ENCODE results near the gene CPNE6.
A peak's percentile ranks its signal among the peaks of the same experiment; 100 is the strongest.
"Not testable (repeated sequence)": the region's sequence is repeated elsewhere in the genome, so short reads cannot be mapped to it uniquely, and the experiment has no call there.

Gene CPNE6

DNA sequence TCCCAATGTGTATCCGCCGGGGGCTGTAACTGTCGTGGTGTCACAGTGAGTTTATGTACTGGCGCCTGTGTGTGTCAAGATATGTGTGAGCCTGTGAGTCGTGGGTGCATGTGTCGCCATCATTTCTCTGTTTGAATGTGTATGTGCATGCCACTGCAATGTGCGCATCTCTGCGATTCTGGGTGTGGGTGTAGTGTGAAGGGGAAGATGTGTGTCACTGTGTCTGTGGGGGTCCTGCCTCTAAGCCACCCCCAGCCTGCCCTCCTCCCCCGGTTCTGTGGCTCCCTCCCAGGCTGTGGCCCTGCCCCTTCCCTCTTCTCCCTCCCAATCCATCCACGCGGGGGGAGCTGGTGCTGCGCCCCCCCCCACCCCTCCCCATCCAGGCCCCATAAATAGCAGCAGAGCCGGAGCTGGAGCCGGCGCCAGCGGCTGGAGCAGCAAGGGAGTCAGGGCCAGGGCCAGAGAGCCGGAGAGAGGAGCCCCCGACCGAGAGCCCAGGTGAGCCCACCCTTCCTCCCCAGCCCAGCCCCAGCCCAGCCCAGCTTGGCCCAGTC, at the start of gene CPNE6:
Gene CPNE6, plus strand, starts transcription at position 419 of the 554 bp plus-strand sequence. CDS start 1,375 bp downstream, outside the sequence.
- no peak within 1 kb of the TSS for H3K27ac Mint-ChIP-seq
- ATAC-seq (replicated peaks) (no peak), DNase-seq (no peak)
- no peaks in the 10 kb centered on the region for H3K36me3 Mint-ChIP-seq
- H3K9me3 Mint-ChIP-seq = no peaks in the 10 kb centered on the region
- H3K27me3 Mint-ChIP-seq = no peaks in the 10 kb centered on the region
- H3K4me3 Mint-ChIP-seq = no peak within 1 kb of the TSS
- peaks cover 16 to 18% of the 10 kb centered on the region in 2 donors for H3K4me1 Mint-ChIP-seq

DNA sequence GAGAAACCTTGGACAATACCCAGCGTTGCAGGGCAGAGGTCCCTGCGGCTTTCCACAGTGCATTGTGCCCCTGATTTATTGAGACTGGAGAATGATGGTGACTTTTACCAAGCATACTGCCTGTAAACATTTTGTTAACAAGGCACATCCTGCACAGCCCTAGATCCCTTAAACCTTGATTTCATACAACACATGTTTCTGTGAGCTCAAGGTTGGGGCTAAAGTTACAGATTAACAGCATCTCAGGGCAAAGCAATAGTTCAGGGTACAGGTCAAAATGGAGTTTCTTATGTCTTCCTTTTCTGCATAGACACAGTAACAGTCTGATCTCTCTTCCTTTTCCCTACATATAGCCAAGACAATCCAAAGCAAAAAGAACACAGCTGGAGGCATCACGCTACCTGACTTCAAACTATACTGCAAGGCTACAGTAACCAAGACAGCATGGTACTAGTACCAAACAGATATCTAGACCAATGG, 46.4 kb upstream of the CPNE6 start:
- H3K4me1 Mint-ChIP-seq; H3K4me3 Mint-ChIP-seq; H3K36me3 Mint-ChIP-seq; H3K9me3 Mint-ChIP-seq; ATAC-seq (replicated peaks); H3K27ac Mint-ChIP-seq; DNase-seq: not testable (repeated sequence)
- H3K27me3 Mint-ChIP-seq = peaks cover 6 to 12% of the 10 kb centered on the region in 2 donors

GRCh38 chr14:24029687-24030086, 41.7 kb upstream of the CPNE6 start:
- not testable (repeated sequence) for DNase-seq; H3K36me3 Mint-ChIP-seq; H3K9me3 Mint-ChIP-seq; ATAC-seq (replicated peaks); H3K27ac Mint-ChIP-seq; H3K4me1 Mint-ChIP-seq; H3K4me3 Mint-ChIP-seq
- peaks cover 6 to 12% of the 10 kb centered on the region in 2 donors for H3K27me3 Mint-ChIP-seq

GRCh38 chr14:24031331-24031730, 40.0 kb upstream of the CPNE6 start:
- H3K27me3 Mint-ChIP-seq; H3K4me3 Mint-ChIP-seq; DNase-seq; H3K27ac Mint-ChIP-seq; H3K4me1 Mint-ChIP-seq; H3K9me3 Mint-ChIP-seq; H3K36me3 Mint-ChIP-seq; ATAC-seq (replicated peaks): not testable (repeated sequence)

GRCh38 chr14:24032727-24033418, 38.5 kb upstream of the CPNE6 start:
- H3K27me3 Mint-ChIP-seq = no peaks in the 10 kb centered on the region
- H3K9me3 Mint-ChIP-seq = peaks cover 4 to 9% of the 10 kb centered on the region in 2 donors
- ATAC-seq (replicated peaks) (no peak), DNase-seq (no peak)
- no peak overlapping the region for H3K27ac Mint-ChIP-seq
- H3K36me3 Mint-ChIP-seq = peaks cover 3 to 6% of the 10 kb centered on the region in 2 donors
- H3K4me3 Mint-ChIP-seq = no peak overlapping the region
- peaks cover 7 to 9% of the 10 kb centered on the region in 2 donors for H3K4me1 Mint-ChIP-seq

GRCh38 chr14:24035769-24036168, 35.6 kb upstream of the CPNE6 start:
- not testable (repeated sequence) for H3K27me3 Mint-ChIP-seq, H3K36me3 Mint-ChIP-seq, DNase-seq, H3K9me3 Mint-ChIP-seq, H3K4me1 Mint-ChIP-seq
- peak overlapping the region; percentile 95 to 99 for H3K4me3 Mint-ChIP-seq
- ATAC-seq (replicated peaks) = peak; percentile 21 to 32
- peak overlapping the region; percentile 59 for H3K27ac Mint-ChIP-seq

DNA sequence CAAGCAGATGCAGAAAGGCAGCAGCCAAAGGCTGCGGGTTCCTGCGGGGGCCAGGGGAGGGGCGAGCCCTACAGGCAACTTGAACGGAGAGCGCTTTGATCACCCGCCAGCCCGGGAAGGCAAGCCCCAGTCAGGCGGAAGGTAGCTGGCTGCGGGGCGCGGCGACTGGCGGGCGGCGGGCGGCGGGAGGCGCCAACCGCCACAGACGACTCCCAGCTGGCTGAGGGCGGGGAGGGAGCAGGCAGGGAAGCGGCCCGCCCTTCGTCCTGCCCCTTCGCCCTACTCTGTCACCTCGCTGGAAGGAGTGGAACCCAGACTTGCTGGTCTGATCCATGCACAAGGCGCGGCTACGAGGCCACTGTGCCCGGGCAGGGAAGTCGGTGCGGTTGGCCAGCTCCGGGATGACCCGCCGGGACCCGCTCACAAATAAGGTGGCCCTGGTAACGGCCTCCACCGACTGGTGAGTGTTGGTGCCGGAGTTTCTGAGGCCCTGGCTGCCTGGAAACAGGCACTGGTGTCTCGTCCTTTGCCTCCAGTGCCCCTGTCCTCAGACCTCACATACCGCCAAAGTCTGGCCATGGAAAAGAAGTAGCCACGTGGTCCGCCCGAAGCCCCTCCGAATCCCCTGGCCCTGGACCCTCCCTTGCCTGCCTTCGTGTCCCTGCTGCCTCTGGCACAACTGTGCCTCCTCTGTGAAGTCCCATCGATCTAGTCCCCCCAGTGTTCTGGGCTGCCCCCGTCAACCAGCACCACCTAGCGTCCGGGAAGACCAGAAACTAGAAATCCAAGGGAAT, 35.0 kb upstream of the CPNE6 start:
- peaks cover 7 to 9% of the 10 kb centered on the region in 2 donors for H3K4me1 Mint-ChIP-seq
- peak overlapping the region; percentile 95 to 99 for H3K4me3 Mint-ChIP-seq
- H3K36me3 Mint-ChIP-seq = peaks cover 2 to 4% of the 10 kb centered on the region in 2 donors

GRCh38 chr14:24036963-24037657, 34.3 kb upstream of the CPNE6 start:
- DNase-seq, H3K9me3 Mint-ChIP-seq, H3K4me1 Mint-ChIP-seq, H3K36me3 Mint-ChIP-seq, H3K27me3 Mint-ChIP-seq: not testable (repeated sequence)
- peak; percentile 18 to 42 for ATAC-seq (replicated peaks)
- peak overlapping the region; percentile 95 to 99 for H3K4me3 Mint-ChIP-seq
- H3K27ac Mint-ChIP-seq = peak overlapping the region; percentile 87

More for the DNA sequence above, 35.0 kb upstream of the CPNE6 start:
- peak; percentile 87 to 88 for ATAC-seq (replicated peaks)
- peaks cover 3 to 7% of the 10 kb centered on the region in 2 donors for H3K9me3 Mint-ChIP-seq
- H3K27ac Mint-ChIP-seq = peak overlapping the region; percentile 87
- peak; percentile 52 for DNase-seq
- H3K27me3 Mint-ChIP-seq = no peaks in the 10 kb centered on the region

- Mint-ChIP-seq H3K36me3 (peaks cover 0 to 2% of the 10 kb centered on the region in 2 donors), H3K4me1 (peaks cover 7 to 9% of the 10 kb centered on the region in 2 donors), H3K4me3 (no peak overlapping the region), H3K9me3 (no peaks in the 10 kb centered on the region), H3K27me3 (no peaks in the 10 kb centered on the region), H3K27ac (no peak overlapping the region)
- no peak for ATAC-seq (replicated peaks)
- no peak for DNase-seq
Observed at GRCh38 chr14:24037658-24038037, 33.7 kb upstream of the CPNE6 start.

DNA sequence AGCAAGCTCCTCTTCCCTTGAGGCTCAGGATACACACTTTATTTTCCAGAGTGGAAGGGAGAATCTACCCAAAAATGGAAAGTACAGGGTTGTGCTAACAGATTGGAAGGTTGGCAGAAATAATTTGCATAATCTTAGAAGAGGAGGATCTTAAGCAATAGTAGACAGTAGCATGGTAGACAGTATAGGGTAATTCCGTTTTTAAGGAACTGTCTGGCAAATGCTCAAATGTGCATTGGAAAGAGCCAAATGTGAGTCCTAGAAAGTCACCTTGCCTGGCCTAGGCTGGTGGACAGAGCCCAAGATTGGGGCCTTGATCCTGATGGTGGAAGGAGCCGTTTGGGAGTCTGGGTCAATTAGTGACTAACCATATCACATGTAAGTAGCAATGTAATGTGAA, 32.7 kb upstream of the CPNE6 start:
- Mint-ChIP-seq H3K4me3 (no peak overlapping the region), H3K9me3 (no peaks in the 10 kb centered on the region), H3K36me3 (peaks cover 0 to 2% of the 10 kb centered on the region in 2 donors), H3K27me3 (no peaks in the 10 kb centered on the region), H3K27ac (peak overlapping the region; percentile 68), H3K4me1 (peaks cover 7 to 9% of the 10 kb centered on the region in 2 donors)
- ATAC-seq (replicated peaks) (no peak), DNase-seq (no peak)

DNA sequence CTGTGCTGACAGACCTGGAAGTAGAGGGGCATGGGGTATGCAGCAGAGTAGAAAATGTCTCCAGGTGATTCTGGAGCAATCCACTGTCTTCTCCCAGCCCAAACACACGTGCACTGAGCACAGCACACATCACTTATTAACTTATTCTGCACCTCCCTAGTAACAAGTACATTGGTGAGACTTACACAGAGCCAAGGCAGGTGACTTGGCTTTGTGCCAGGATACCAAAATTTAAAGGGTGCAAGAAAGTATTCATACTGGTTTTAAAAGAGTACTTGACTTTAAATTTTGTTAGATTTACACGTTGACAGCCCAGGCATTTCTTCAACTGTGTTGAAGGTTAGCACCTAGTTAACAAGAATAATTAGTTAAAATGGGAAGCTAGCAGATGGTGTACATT, 30.7 kb upstream of the CPNE6 start:
- H3K27me3 Mint-ChIP-seq = peaks cover 0 to 5% of the 10 kb centered on the region in 2 donors
- ATAC-seq (replicated peaks) (no peak), DNase-seq (no peak)
- H3K4me3 Mint-ChIP-seq = no peak overlapping the region
- no peak overlapping the region for H3K27ac Mint-ChIP-seq
- no peaks in the 10 kb centered on the region for H3K9me3 Mint-ChIP-seq
- H3K36me3 Mint-ChIP-seq = no peaks in the 10 kb centered on the region
- peaks cover 7 to 8% of the 10 kb centered on the region in 2 donors for H3K4me1 Mint-ChIP-seq

- Mint-ChIP-seq H3K4me1 (no peaks in the 10 kb centered on the region), H3K27me3 (peaks cover 0 to 6% of the 10 kb centered on the region in 2 donors), H3K4me3 (no peak overlapping the region), H3K36me3 (no peaks in the 10 kb centered on the region), H3K27ac (no peak overlapping the region), H3K9me3 (no peaks in the 10 kb centered on the region)
- DNase-seq (no peak), ATAC-seq (replicated peaks) (no peak)
Observed at GRCh38 chr14:24042746-24043145, 28.6 kb upstream of the CPNE6 start.

DNA sequence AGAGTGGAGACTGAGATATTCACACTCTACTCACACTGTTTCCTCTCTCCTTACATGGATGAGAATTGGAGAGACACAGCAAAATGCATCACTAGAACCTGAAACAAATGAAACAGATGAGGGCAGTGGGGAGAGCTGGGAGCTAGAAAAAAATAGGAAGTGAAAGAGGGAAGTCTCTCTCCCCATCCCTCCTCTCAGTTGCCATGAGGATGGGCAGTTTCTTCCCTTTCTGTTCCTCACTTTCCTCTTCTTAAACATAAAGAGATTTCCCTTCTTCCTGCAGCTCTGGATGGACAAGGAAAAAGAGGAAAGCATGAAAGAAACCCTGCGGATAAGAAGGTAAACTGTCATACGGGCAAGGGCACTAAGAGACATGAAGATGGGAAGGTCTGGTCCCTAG, 22.4 kb upstream of the CPNE6 start:
- ATAC-seq (replicated peaks) = peak; percentile 44
- Mint-ChIP-seq H3K4me1 (peaks cover 32 to 44% of the 10 kb centered on the region in 2 donors), H3K27me3 (peaks cover 12 to 19% of the 10 kb centered on the region in 2 donors)
- H3K9me3 Mint-ChIP-seq, H3K27ac Mint-ChIP-seq, DNase-seq, H3K36me3 Mint-ChIP-seq, H3K4me3 Mint-ChIP-seq: not testable (repeated sequence)

DNA sequence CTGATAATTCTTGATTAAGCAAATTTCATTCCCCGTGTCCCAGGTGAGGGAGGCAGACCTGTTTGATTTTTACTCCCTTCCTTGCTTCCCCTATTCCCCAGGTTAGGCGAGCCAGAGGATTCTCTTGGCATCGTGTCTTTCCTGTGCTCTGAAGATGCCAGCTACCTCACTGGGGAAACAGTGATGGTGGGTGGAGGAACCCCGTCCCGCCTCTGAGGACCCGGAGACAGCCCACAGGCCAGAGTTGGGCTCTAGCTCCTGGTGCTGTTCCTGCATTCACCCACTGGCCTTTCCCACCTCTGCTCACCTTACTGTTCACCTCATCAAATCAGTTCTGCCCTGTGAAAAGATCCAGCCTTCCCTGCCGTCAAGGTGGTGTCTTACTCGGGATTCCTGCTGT, 20.6 kb upstream of the CPNE6 start:
- H3K27ac Mint-ChIP-seq; H3K9me3 Mint-ChIP-seq; ATAC-seq (replicated peaks); H3K36me3 Mint-ChIP-seq; DNase-seq: not testable (repeated sequence)
- peak overlapping the region; percentile 79 to 88 for H3K4me3 Mint-ChIP-seq
- peaks cover 21 to 28% of the 10 kb centered on the region in 2 donors for H3K27me3 Mint-ChIP-seq
- peaks cover 32 to 44% of the 10 kb centered on the region in 2 donors for H3K4me1 Mint-ChIP-seq
